OCI-LY3 (cell line): ENCODE measurements around the gene SAMSN1.

ENCODE experiments used
- H2AFZ ChIP-seq: fragments of 200-600, 300-600 bp; shearing (Covaris generic); 2 replicates; pipeline ENCODE4 v1.6.0; 2014; ENCODE audit warnings: antibody characterized with exemption, low read depth, low read length
- H3K27ac ChIP-seq: fragments of 200-600, 300-600 bp; sonication (generic); 2 replicates; pipeline ENCODE4 v1.5.1; 2014; ENCODE audit warnings: mild to moderate bottlenecking, low read length, moderate library complexity, mixed read lengths
- H3K27me3 ChIP-seq: fragments of 200-600, 300-600 bp; sonication (generic); 2 replicates; pipeline ENCODE4 v1.6.1; 2014; ENCODE audit warnings: low read depth, low read length, mixed read lengths
- H3K36me3 ChIP-seq: fragments of 200-600, 300-600 bp; sonication (generic); replicated peaks from 2 replicates; pipeline ENCODE3; 2014; ENCODE audit warnings: low read depth, low read length, mixed read lengths
- H3K4me1 ChIP-seq: fragments of 300-600, 200-600 bp; sonication (generic); 2 replicates; pipeline ENCODE4 v1.6.1; 2014; ENCODE audit warnings: low read length, mixed read lengths
- H3K4me2 ChIP-seq: fragments of 200-600, 300-600 bp; sonication (generic); 2 replicates; pipeline ENCODE4 v1.6.1; 2014; ENCODE audit warnings: low read length, mixed read lengths
- H3K4me3 ChIP-seq: fragments of 300-600, 200-600 bp; sonication (generic); 2 replicates; pipeline ENCODE4 v1.5.1; 2014; ENCODE audit warnings: antibody characterized with exemption, mild to moderate bottlenecking, low read length, moderate library complexity
- H3K79me2 ChIP-seq: fragments of 300-600, 200-600 bp; shearing (Covaris generic); 2 replicates; pipeline ENCODE4 v1.6.1; 2014; ENCODE audit warnings: mild to moderate bottlenecking, low read length, mixed read lengths
- H3K9ac ChIP-seq: fragments of 300-600, 200-600 bp; shearing (Covaris generic); 2 replicates; pipeline ENCODE4 v1.6.0; 2014; ENCODE audit warnings: mild to moderate bottlenecking, low read length, moderate library complexity
- H3K9me3 ChIP-seq: fragments of 200-600, 300-600 bp; shearing (Covaris generic); 2 replicates; pipeline ENCODE4 v1.6.1; 2014; ENCODE audit warnings: low read length, mixed read lengths; ENCODE audit not compliant: insufficient read depth
- H4K20me1 ChIP-seq: fragments of 200-600, 300-600 bp; sonication (generic); 2 replicates; pipeline ENCODE4 v1.6.1; 2016; ENCODE audit warnings: low read length, mixed read lengths; ENCODE audit not compliant: insufficient read depth
- CTCF ChIP-seq: fragments of 200-600, 300-600 bp; sonication (generic); IDR thresholded peaks from 2 replicates; pipeline ENCODE4 v1.5.1; 2014; ENCODE audit warnings: antibody characterized with exemption, low read length, low read depth
- EZH2phosphoT487 ChIP-seq: fragments of 200-600 bp; shearing (Covaris generic); IDR thresholded peaks from 2 replicates; pipeline ENCODE4 v1.6.1; 2018; ENCODE audit warnings: antibody characterized with exemption, mixed run types, low read depth

SAMSN1 gene

GRCh38 chr21:14452031-14452726 lies 93.9 kb downstream of the SAMSN1 start:
- no peaks in the 10 kb centered on the region for H3K27me3 ChIP-seq
- H3K36me3 ChIP-seq = no peaks in the 10 kb centered on the region
- no peak for TF ChIP-seq EZH2phosphoT487
- TF ChIP-seq CTCF = no peak
- H3K27ac ChIP-seq = no peak overlapping the region
- no peak overlapping the region for H2AFZ ChIP-seq
- no peak overlapping the region for H3K4me2 ChIP-seq
- no peaks in the 10 kb centered on the region for H4K20me1 ChIP-seq
- no peaks in the 10 kb centered on the region for H3K9me3 ChIP-seq
- peaks cover 22% of the 10 kb centered on the region for H3K4me1 ChIP-seq
- H3K4me3 ChIP-seq = no peak overlapping the region
- no peak overlapping the region for H3K9ac ChIP-seq
- no peaks in the 10 kb centered on the region for H3K79me2 ChIP-seq

- Histone ChIP-seq H3K4me2 (no peak overlapping the region), H2AFZ (no peak overlapping the region), H3K27ac (no peak overlapping the region), H3K4me3 (no peak overlapping the region), H3K4me1 (peaks cover 22% of the 10 kb centered on the region), H3K9me3 (no peaks in the 10 kb centered on the region), H3K27me3 (no peaks in the 10 kb centered on the region), H4K20me1 (no peaks in the 10 kb centered on the region), H3K36me3 (no peaks in the 10 kb centered on the region), H3K9ac (no peak overlapping the region), H3K79me2 (no peaks in the 10 kb centered on the region)
- TF ChIP-seq EZH2phosphoT487 (no peak), CTCF (no peak)
These were observed 94.6 kb downstream of the SAMSN1 start for GRCh38 chr21:14451546-14451945.

- H3K27me3 ChIP-seq = no peaks in the 10 kb centered on the region
- H4K20me1 ChIP-seq = no peaks in the 10 kb centered on the region
- no peak overlapping the region for H3K4me3 ChIP-seq
- H3K4me1 ChIP-seq = peaks cover 11% of the 10 kb centered on the region
- no peaks in the 10 kb centered on the region for H3K9me3 ChIP-seq
- no peak overlapping the region for H3K9ac ChIP-seq
- TF ChIP-seq CTCF (no peak), EZH2phosphoT487 (no peak)
- H3K27ac ChIP-seq = no peak overlapping the region
- H2AFZ ChIP-seq = no peak overlapping the region
- no peaks in the 10 kb centered on the region for H3K79me2 ChIP-seq
- H3K4me2 ChIP-seq = no peak overlapping the region
- H3K36me3 ChIP-seq = no peaks in the 10 kb centered on the region
These were observed 97.3 kb downstream of the SAMSN1 start for GRCh38 chr21:14448784-14449183.

- no peak for TF ChIP-seq EZH2phosphoT487
- no peak for TF ChIP-seq CTCF
- H2AFZ ChIP-seq = no peak overlapping the region
These were observed 107.9 kb downstream of the SAMSN1 start for GRCh38 chr21:14438211-14438610.

More at GRCh38 chr21:14438211-14438610, 107.9 kb downstream of the SAMSN1 start:
- Histone ChIP-seq H3K36me3 (no peaks in the 10 kb centered on the region), H3K9ac (no peak overlapping the region), H3K4me3 (no peak overlapping the region), H3K27ac (no peak overlapping the region), H3K9me3 (no peaks in the 10 kb centered on the region), H3K4me2 (no peak overlapping the region), H4K20me1 (no peaks in the 10 kb centered on the region), H3K27me3 (no peaks in the 10 kb centered on the region), H3K79me2 (no peaks in the 10 kb centered on the region), H3K4me1 (no peaks in the 10 kb centered on the region)
